ENCODE measurements around the gene RFC1.

RFC1 gene

DNA sequence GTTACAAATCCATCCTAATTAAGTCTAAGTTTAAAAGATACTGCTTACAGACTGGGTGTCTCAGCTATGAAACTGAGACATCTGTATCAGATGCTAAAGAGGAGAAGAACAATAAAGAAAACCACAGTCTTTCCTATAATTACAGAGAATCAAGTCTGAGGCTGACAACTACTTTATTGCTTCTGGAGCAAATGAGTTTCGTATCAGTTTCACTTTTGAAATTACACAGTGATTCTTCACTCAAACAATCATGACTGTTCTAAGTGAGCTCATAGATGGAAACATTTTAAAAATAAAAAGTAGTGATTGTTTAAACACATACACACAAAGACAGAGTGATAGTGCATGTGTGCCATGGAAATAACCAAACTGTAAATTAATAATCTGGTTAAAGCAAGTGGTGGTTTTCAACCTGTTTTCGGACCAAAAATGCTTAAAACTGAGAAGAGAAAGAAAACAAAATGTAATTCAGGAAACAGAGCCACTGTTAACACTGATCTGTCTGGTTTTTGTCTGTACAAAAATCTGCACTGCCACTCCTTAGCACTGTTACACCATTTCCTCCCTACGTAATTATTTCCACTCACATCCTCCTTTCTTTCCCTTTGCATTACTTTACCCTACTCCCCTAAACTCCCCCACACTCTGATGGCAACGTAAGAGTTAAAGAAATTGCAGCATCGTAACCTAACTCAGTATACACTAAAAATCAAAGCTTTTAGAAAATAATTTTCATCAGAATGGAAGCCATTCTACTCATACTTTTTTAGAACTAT is 12.5 kb downstream of the RFC1 start:
- peak; percentile 41 for DNase-seq (ENCODE audit: low spot score)

DNA sequence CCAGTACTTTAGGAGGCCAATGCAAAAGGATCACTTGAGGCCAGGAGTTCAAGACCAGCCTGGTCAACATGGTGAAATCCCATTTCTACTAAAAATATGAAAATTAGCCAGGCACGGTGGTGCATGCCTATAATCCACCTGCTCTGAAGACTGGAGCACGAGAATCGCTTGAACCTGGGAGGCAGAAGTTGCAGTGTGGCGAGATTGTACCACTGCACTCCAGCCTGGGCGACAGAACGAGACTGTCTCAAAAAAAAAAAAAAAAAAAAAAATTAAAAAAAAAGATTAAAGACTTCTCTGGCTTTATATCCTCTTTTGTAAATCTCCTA is 13.0 kb downstream of the RFC1 start:
- DNase-seq (ENCODE audit: low spot score): peak; percentile 9

GRCh38 chr4:39349326-39349725 is 16.8 kb downstream of the RFC1 start:
- DNase-seq (ENCODE audit: low spot score): no peak

DNA sequence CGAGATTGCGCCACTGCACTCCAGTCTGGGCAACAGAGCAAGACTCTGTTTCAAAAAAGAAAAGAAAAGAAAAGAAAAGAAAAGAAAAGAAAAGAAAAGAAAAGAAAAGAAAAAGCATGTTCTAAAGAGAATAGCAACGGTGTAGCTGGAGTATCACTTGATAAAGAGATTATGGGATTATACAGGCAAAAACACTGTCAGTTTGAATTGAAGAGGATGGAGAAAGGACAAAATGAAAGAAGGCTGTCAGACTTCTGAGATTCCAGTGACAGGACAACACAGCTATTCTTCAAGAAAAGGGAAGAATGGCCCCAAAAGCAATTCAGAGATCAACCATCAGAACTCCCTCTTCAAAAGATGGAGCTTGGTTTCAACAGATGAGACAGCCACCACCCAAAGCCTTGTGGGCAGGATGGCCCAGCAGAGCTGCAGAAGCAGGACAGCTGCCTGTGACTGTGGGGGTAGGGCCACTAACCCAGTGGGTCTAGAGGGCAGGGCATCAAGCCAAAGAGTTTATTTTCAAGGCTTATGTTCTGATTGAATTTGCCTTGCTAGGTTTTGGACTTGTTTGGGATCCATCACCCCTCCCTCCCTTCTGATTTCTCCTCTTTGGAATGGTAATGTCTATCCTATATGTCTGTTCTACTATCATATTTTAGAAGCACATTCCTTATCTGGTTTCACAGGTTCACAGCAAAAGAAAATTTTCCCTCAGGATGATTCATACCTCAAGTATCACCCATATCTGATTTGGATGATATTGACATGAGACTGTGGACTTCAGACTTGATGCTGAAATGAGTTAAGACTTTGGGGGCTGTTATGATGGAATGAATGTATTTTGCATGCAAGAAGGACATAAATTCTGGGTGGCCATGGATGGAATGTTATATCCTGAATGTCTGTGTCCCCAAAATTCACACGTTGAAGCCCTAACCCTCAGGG is 17.5 kb downstream of the RFC1 start:
- DNase-seq (ENCODE audit: low spot score): no peak

- no peak for DNase-seq (ENCODE audit: low spot score)
Observed at GRCh38 chr4:39346856-39347519, 19.2 kb downstream of the RFC1 start.

- no peak for DNase-seq (ENCODE audit: low spot score)
Observed at GRCh38 chr4:39342731-39343130, 23.4 kb downstream of the RFC1 start.

DNA sequence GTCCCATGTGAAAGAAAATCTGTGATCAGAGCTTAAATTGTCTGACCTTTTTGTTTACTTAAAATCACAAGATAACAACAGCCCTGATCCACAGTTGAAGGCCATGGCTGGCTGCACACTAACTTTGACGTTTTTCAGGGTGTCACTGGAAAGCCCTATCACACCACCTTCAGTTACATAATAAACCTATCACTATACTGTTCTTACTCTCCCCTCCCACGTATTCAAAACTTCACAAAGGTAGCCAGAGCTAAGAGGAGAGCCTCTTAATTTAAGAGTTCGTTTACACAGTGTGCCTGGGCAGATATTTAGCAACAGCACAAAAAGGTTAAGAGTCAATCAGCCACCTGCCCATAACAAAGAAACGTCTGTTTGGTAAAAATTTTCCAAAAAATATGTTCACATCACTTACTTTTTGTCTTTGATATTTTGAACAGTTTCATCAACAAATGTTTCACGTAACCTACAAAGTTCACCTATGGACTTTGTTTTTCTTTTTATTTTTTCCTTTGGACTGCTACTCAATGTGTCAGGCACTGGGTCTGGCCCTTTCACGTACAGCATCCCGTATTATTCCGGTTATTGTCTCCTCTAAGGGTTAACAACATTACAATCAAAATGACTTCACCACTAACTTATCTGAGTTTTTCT is 25.0 kb downstream of the RFC1 start:
- DNase-seq (ENCODE audit: low spot score): no peak

- DNase-seq (ENCODE audit: low spot score): no peak
Observed at GRCh38 chr4:39339968-39340367, 26.2 kb downstream of the RFC1 start.

GRCh38 chr4:39337841-39338240 is 28.3 kb downstream of the RFC1 start:
- no peak for DNase-seq (ENCODE audit: low spot score)

DNA sequence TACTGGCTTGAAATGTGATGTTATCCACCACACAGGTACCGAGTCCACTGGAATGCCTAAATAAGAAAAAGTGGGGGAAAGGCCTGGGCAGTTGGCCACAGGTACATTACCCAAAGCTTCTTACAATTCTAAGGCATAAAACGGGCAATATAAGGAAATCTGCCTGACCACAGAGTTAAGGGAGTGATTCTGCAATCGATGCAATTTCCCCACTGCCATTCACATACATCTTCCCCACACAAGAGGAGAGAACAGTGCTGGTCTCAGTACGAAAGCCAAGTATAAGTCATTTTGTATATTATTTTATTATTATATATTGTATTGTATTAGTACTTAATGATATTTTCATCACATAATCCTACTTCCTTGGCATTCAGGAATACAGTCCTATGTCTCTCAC is 30.6 kb downstream of the RFC1 start:
- DNase-seq (ENCODE audit: low spot score): no peak

GRCh38 chr4:39331191-39331590 is 35.0 kb downstream of the RFC1 start:
- DNase-seq (ENCODE audit: low spot score): no peak

DNA sequence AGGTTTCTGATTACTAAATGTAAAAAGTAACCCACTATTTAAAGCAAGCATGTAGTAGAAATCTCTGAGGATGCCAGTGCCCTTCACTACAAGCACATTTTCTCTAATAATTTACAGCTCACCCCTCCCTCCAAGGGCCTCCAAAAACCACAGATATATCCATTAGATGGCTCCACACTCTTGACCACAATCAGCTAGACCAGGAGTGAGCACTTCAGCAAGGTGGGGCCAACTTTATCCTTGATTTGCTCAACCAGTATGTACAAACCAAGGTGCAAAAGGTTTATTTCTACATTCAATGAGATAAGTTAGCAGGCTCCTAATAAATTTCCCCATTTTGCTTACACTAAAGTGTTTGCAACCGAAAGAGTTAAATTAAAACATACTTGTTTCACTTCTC is 35.8 kb downstream of the RFC1 start:
- no peak for DNase-seq (ENCODE audit: low spot score)

DNA sequence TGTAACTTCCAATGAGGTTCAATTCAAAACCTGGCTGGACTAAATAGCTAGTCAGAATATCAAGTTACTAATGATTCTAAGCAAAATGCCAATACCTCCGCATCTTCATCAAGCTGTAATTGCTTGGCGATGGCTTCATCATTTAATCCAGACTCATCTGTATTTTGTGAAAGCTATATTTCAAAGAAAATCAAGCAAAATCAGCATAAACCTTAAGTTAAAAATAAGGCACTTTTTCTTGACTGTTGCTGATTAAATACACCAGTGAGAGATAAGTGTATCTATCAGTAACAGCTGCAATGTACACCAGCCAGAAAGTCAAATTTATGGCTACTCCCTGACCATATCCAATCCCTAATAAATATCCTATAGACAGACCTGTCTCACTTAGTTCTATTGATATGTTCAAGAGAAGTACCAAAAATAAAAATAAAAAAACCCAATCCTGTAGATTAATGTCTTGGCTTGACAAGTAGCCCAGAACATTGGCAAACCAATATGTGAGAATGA is 39.6 kb downstream of the RFC1 start:
- no peak for DNase-seq (ENCODE audit: low spot score)

DNA sequence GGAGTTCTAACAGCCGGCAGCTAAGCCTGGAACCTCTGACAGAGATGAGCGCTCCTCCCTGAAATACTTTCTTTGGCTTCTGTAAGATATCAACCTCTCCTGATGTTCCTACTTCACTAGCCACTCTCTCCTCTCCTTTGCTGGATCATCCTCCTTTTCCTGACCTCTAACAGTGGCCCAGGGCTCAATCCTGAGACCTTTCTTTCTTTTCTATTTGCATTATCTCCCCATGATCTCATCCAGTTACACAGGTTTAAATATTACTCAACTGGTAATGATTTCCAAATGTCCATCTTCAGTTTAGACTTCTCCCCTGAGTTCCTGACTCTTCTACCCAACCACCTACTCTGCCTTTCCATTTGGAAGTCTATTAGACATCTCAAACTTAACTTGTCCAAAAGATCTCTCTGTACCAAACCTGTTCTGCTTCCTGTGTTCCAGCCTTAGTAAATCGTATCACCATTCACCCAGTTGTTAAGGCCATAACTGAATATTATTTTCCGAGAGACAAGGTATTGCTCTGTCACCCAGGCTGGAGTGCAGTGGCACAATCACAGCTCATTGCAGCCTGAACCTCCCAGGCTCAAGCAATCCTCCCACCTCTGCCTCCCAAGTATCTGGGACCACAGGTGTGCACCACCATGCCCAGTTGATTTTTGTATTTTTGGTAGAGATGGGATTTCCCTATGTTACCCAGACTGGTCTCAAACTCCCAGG is 41.1 kb downstream of the RFC1 start:
- DNase-seq (ENCODE audit: low spot score): no peak

- DNase-seq (ENCODE audit: low spot score): no peak
Observed at GRCh38 chr4:39324446-39324845, 41.7 kb downstream of the RFC1 start.

GRCh38 chr4:39323821-39324220 is 42.3 kb downstream of the RFC1 start:
- DNase-seq (ENCODE audit: low spot score): no peak

- DNase-seq (ENCODE audit: low spot score): no peak
Observed at GRCh38 chr4:39320381-39321115, 45.6 kb downstream of the RFC1 start.

DNA sequence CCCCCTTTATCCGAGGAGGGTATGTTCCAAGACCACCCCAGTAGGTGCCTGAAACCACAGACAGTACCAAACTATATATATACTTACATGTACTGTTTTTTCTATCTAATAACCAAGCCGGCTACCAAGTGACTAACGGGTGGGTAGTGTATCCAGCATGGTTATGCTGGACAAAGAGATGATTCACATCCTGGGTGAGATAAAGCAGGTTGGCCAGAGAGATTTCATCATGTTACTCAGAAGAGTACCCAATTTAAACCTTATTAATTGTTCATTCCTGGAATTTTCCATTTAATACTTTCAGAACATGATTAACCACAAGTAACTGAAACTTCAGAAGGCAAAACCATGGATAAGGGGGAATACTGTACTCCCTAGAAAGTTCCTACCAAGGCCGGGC is 46.5 kb downstream of the RFC1 start:
- DNase-seq (ENCODE audit: low spot score): no peak

GRCh38 chr4:39312816-39313215 is 53.3 kb downstream of the RFC1 start:
- DNase-seq (ENCODE audit: low spot score): no peak

DNA sequence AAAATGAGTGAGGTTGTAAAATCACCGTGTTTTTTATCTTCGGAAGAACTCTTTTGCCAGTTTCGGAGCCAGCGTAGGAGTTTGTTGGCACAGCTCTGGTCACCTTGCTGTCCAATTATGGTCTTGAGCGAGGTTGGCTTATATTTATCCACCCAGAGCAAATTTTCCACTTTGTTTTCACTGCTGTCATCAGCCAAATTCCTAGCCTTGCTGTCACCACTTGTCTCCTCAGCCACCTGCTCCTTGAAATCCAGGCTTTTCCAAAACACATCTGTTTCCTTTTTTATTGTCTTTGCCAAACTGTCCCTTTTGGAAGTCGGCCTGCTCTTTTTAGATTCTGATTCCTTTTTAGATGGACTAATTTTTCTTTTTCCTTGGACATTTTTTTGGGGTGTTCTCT is 57.6 kb downstream of the RFC1 start:
- DNase-seq (ENCODE audit: low spot score): no peak
